HepG2 (cell line): ENCODE results near the gene INSRR.

Experiments
- HCFC1 ChIP-seq: fragments of 150-350 bp; IDR thresholded peaks from 2 replicates; pipeline ENCODE4 v1.6.1; 2014; ENCODE audit warnings: low read depth, low read length
- MIXL1 ChIP-seq: IDR thresholded peaks from 2 replicates; pipeline ENCODE4 v1.6.1; 2016
- NCOA1 ChIP-seq: sonication (generic); formaldehyde crosslinking; IDR thresholded peaks from 2 replicates; pipeline ENCODE4 v1.9.0; 2021; ENCODE audit warnings: missing genetic modification reagents
- TOE1 ChIP-seq: sonication (generic); formaldehyde crosslinking; IDR thresholded peaks from 2 replicates; pipeline ENCODE4 v1.4.0; 2020; ENCODE audit warnings: mild to moderate bottlenecking, missing genetic modification reagents
- ZNF331 ChIP-seq: sonication (generic); formaldehyde crosslinking; IDR thresholded peaks from 2 replicates; pipeline ENCODE4 v1.4.0; 2020; ENCODE audit warnings: missing genetic modification reagents
- ZNF543 ChIP-seq: sonication (generic); formaldehyde crosslinking; IDR thresholded peaks from 2 replicates; pipeline ENCODE4 v1.4.0; 2020; ENCODE audit warnings: mild to moderate bottlenecking, missing genetic modification reagents
- TF ChIP-seq, protein P1 (sequence below): IDR thresholded peaks from 2 replicates; pipeline ENCODE4 v1.6.1; 2016; ENCODE audit warnings: low read depth, missing genetic modification reagents, missing compliant biosample characterization

DNA sequence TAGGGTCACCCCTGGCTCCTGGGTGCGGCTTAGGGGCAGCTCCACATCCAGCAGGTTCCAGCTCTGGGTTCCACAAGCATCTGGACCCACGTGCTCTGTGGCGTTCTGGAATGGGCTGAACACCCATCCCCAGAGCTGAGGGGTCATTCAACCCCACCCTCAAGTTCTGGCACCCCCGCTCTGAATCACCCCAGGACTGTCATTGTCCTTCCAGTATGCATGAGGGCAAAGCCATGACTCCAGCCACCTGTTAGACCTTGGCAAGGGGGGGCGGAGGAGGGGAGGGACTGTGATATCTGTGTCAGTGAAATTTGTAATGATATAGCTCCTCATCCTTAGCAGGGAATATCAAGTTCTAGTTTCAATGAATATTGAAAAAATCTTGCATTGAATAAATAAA is 12.3 kb downstream of the INSRR start:
- TF ChIP-seq TOE1 (CRISPR knock-in tag) (no peak), HCFC1 (no peak), ZNF543 (CRISPR knock-in tag) (no peak), MIXL1 (CRISPR knock-in tag) (no peak), NCOA1 (CRISPR knock-in tag) (no peak), ZNF331 (CRISPR knock-in tag) (no peak)
- TF ChIP-seq, protein P1, sequence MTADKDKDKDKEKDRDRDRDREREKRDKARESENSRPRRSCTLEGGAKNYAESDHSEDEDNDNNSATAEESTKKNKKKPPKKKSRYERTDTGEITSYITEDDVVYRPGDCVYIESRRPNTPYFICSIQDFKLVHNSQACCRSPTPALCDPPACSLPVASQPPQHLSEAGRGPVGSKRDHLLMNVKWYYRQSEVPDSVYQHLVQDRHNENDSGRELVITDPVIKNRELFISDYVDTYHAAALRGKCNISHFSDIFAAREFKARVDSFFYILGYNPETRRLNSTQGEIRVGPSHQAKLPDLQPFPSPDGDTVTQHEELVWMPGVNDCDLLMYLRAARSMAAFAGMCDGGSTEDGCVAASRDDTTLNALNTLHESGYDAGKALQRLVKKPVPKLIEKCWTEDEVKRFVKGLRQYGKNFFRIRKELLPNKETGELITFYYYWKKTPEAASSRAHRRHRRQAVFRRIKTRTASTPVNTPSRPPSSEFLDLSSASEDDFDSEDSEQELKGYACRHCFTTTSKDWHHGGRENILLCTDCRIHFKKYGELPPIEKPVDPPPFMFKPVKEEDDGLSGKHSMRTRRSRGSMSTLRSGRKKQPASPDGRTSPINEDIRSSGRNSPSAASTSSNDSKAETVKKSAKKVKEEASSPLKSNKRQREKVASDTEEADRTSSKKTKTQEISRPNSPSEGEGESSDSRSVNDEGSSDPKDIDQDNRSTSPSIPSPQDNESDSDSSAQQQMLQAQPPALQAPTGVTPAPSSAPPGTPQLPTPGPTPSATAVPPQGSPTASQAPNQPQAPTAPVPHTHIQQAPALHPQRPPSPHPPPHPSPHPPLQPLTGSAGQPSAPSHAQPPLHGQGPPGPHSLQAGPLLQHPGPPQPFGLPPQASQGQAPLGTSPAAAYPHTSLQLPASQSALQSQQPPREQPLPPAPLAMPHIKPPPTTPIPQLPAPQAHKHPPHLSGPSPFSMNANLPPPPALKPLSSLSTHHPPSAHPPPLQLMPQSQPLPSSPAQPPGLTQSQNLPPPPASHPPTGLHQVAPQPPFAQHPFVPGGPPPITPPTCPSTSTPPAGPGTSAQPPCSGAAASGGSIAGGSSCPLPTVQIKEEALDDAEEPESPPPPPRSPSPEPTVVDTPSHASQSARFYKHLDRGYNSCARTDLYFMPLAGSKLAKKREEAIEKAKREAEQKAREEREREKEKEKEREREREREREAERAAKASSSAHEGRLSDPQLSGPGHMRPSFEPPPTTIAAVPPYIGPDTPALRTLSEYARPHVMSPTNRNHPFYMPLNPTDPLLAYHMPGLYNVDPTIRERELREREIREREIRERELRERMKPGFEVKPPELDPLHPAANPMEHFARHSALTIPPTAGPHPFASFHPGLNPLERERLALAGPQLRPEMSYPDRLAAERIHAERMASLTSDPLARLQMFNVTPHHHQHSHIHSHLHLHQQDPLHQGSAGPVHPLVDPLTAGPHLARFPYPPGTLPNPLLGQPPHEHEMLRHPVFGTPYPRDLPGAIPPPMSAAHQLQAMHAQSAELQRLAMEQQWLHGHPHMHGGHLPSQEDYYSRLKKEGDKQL (CRISPR knock-in tag): no peak
